ENCODE results near the gene CIDEB. TPM values are rescaled to one million over a fixed set of nuclear protein-coding genes. Genes with fewer than 3 reads are reported as not detected.

Gene CIDEB
- total and polyA plus RNA-seq, 2 of the 8 experiments (the other 6 are each of a cell fraction or from before 2014, with no cell fraction given) = 0.11 TPM; not detected in 1

GRCh38 chr14:24309538-24310264, 1.9 kb upstream of the CIDEB start, which contains the start of gene LTB4R2 (continued):
- TF ChIP-seq CHD7 (IDR thresholded peaks at IDR 0.05; ENCODE audit: insufficient replicate concordance, low read length) = no peak
- no peak for TF ChIP-seq CBX8 (IDR thresholded peaks at IDR 0.05; ENCODE audit: borderline replicate concordance, low read depth, low read length)
- no peak for TF ChIP-seq RNF2 (IDR thresholded peaks at IDR 0.05; ENCODE audit: borderline replicate concordance, low read depth, low read length, missing control alignments, poor library complexity, severe bottlenecking)
- no peak for TF ChIP-seq RFX5 (IDR thresholded peaks at IDR 0.05; ENCODE audit: borderline replicate concordance, low read depth, low read length)
- TF ChIP-seq TAF7 (optimal IDR thresholded peaks at IDR 0.05; ENCODE audit: borderline replicate concordance, low read depth, low read length) = no peak
- TF ChIP-seq ZNF274 (IDR thresholded peaks at IDR 0.05; ENCODE audit: borderline replicate concordance, extremely low read depth, low read length) = no peak
- TF ChIP-seq MAX (IDR thresholded peaks at IDR 0.05) = no peak
- TF ChIP-seq EP300 (IDR thresholded peaks at IDR 0.05; ENCODE audit: borderline replicate concordance in 1 of 2, low read depth in 2 of 2, low read length in 2 of 2) = no peak
- TF ChIP-seq CHD2 (IDR thresholded peaks at IDR 0.05; ENCODE audit: low read length) = no peak
